SU-DHL-6 (cell line): ENCODE data around the gene NFIA.

Experiments used
- EZH2phosphoT487 ChIP-seq: fragments of 200-600 bp; sonication (generic), shearing (Covaris generic); conservative IDR thresholded peaks from 2 replicates; pipeline ENCODE4 v1.6.1; 2018; ENCODE audit warnings: mild to moderate bottlenecking, antibody characterized with exemption, low read length, moderate library complexity, mixed read lengths
- TF ChIP-seq, protein P1 (sequence below): fragments of 200-600 bp; sonication (generic); IDR thresholded peaks from one replicate; pipeline ENCODE4 v1.5.1; 2017; ENCODE audit warnings: antibody characterized with exemption, mild to moderate bottlenecking, low read length, moderate library complexity; ENCODE audit not compliant: insufficient read depth, poor library complexity, severe bottlenecking

DNA sequence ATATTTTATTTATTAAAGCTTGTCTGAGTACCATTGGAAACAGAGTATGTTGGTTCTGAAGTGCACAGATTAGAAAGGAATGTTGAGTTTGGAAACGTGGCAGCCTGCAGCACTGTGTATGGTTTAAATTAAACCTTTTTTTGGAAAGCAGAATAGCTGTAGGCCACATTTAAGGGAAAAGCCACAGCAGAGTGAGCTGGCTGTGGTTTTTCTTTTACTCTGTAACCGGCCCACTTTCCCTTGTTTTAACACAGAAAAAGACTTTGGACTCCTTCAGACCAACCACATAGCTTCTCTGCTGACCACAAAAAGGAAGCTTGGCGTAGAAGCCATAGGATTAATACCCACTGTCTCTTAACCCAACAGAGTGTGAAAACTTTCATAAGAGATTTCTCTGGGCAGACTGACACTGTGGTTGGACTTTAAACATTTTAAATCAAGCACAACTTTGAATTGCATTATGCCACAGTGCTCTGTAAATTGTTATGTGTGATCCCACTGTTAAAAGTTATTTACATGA is 75.2 kb downstream of the NFIA start:
- TF ChIP-seq, protein P1, sequence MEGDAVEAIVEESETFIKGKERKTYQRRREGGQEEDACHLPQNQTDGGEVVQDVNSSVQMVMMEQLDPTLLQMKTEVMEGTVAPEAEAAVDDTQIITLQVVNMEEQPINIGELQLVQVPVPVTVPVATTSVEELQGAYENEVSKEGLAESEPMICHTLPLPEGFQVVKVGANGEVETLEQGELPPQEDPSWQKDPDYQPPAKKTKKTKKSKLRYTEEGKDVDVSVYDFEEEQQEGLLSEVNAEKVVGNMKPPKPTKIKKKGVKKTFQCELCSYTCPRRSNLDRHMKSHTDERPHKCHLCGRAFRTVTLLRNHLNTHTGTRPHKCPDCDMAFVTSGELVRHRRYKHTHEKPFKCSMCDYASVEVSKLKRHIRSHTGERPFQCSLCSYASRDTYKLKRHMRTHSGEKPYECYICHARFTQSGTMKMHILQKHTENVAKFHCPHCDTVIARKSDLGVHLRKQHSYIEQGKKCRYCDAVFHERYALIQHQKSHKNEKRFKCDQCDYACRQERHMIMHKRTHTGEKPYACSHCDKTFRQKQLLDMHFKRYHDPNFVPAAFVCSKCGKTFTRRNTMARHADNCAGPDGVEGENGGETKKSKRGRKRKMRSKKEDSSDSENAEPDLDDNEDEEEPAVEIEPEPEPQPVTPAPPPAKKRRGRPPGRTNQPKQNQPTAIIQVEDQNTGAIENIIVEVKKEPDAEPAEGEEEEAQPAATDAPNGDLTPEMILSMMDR: no peak
- TF ChIP-seq EZH2phosphoT487: no peak
